ENCODE results near the gene OR3A3. TPM values are rescaled to one million over a fixed set of nuclear protein-coding genes. Genes with fewer than 3 reads are reported as not detected.

OR3A3 gene
- total and polyA plus RNA-seq, 2 of the 8 experiments (the other 6 are each of a cell fraction or from before 2014, with no cell fraction given): not detected

- no peak overlapping the region for H2AFZ ChIP-seq (ENCODE audit: low read length)
- H2BK120ac ChIP-seq (replicated peaks; ENCODE audit: low read depth, low read length): no peak overlapping the region
- H2BK15ac ChIP-seq (ENCODE audit: low read length): no peak overlapping the region
- H3K23ac ChIP-seq (ENCODE audit: insufficient read length): no peak overlapping the region
- no peaks in the 10 kb centered on the region for H4K20me1 ChIP-seq (replicated peaks in 1 of 2; ENCODE audit: control insufficient read depth in 1 of 2, insufficient read depth in 2 of 2, low read length in 2 of 2)
- no peak overlapping the region for H3K4me2 ChIP-seq (ENCODE audit: insufficient read depth in 1 of 2, low read depth in 2 of 2, low read length in 2 of 2)
- no peak for FAIRE-seq
- H3K4me1 ChIP-seq (replicated peaks in 1 of 4; ENCODE audit: control insufficient read depth in 3 of 4, insufficient read depth in 4 of 4, low read length in 3 of 4): no peaks in the 10 kb centered on the region
- no peak overlapping the region for H4K8ac ChIP-seq (ENCODE audit: extremely low read depth, insufficient read depth, low read length)
- ChIA-PET CTCF (ENCODE audit: partially characterized antibody) (no interaction called here), POLR2A (ENCODE audit: partially characterized antibody) (no interaction called here)
- H3K9ac ChIP-seq (replicated peaks in 1 of 4; ENCODE audit: extremely low read depth in 1 of 4, low read depth in 3 of 4, low read length in 3 of 4): no peak overlapping the region
- DNase-seq (ENCODE audit: low read depth in 1 of 2, low spot score in 2 of 2): no peak
- H2BK12ac ChIP-seq (ENCODE audit: low read depth, low read length): no peak overlapping the region
- H3K56ac ChIP-seq (replicated peaks; ENCODE audit: insufficient read length, low read depth, low read length): no peak overlapping the region
- H3K14ac ChIP-seq (ENCODE audit: insufficient read length): no peak overlapping the region
- no peak overlapping the region for H4K5ac ChIP-seq (ENCODE audit: insufficient read length, low read depth, low read length)
- no peak overlapping the region for H3K27ac ChIP-seq (ENCODE audit: low read depth, low read length)
- no peaks in the 10 kb centered on the region for H3K79me1 ChIP-seq (ENCODE audit: low read depth, low read length)
- H3K18ac ChIP-seq (ENCODE audit: extremely low read depth, low read length): no peak overlapping the region
- H3K4me3 ChIP-seq (ENCODE audit: extremely low read depth in 1 of 4, insufficient read depth in 2 of 4, low read depth in 3 of 4, low read length in 4 of 4): no peak overlapping the region
- H2AK5ac ChIP-seq (ENCODE audit: low read depth, low read length): no peak overlapping the region
- no peak overlapping the region for H2BK5ac ChIP-seq (ENCODE audit: low read depth, low read length)
- H3K23me2 ChIP-seq (ENCODE audit: low read depth, low read length): no peaks in the 10 kb centered on the region
- H3K4ac ChIP-seq (replicated peaks; ENCODE audit: insufficient read length, low read depth, low read length): no peak overlapping the region
- H2BK20ac ChIP-seq (ENCODE audit: low read length): no peak overlapping the region
- WGBS, 2 experiments (ENCODE audit: extremely low coverage in 1 of 2, insufficient coverage in 1 of 2, insufficient read length in 1 of 2, insufficient replicate concordance in 2 of 2, low coverage in 1 of 2, low lambda C conversion rate in 2 of 2, missing lambda C conversion rate in 1 of 2): 82% methylated on average over 6 of the region's 6 CpGs; no CpG with 5 or more reads in 1 of the 2 experiments
- no peaks in the 10 kb centered on the region for H3K79me2 ChIP-seq (ENCODE audit: control insufficient read depth in 1 of 2, insufficient read depth in 2 of 2, low read length in 2 of 2)
- H3K36me3 ChIP-seq (ENCODE audit: control insufficient read depth in 2 of 4, insufficient read depth in 4 of 4, low read length in 3 of 4): no peaks in the 10 kb centered on the region
- no peaks in the 10 kb centered on the region for H3K27me3 ChIP-seq (replicated peaks in 1 of 4; ENCODE audit: control insufficient read depth in 3 of 4, extremely low read depth in 1 of 4, insufficient read depth in 3 of 4, low read length in 3 of 4)
- no peak overlapping the region for H4K91ac ChIP-seq (replicated peaks; ENCODE audit: insufficient read length, low read length)
- peaks cover 13 to 37% of the 10 kb centered on the region in 2 experiments for H3K9me3 ChIP-seq (ENCODE audit: insufficient read depth in 2 of 2, low read depth in 1 of 2, low read length in 1 of 2)
- TF ChIP-seq, protein P1, sequence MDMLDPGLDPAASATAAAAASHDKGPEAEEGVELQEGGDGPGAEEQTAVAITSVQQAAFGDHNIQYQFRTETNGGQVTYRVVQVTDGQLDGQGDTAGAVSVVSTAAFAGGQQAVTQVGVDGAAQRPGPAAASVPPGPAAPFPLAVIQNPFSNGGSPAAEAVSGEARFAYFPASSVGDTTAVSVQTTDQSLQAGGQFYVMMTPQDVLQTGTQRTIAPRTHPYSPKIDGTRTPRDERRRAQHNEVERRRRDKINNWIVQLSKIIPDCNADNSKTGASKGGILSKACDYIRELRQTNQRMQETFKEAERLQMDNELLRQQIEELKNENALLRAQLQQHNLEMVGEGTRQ (IDR thresholded peaks at IDR 0.05; ENCODE audit: low read length): no peak
- TF ChIP-seq KDM4A (IDR thresholded peaks at IDR 0.05; ENCODE audit: low read depth, low read length, severe bottlenecking): no peak
These were observed 11.1 kb upstream of the OR3A3 start for GRCh38 chr17:3400055-3400454.
